Aorta (tissue), 4 donors: ENCODE results near the gene ZNF750. TPM values are rescaled to one million over a fixed set of nuclear protein-coding genes. Genes with fewer than 3 reads are reported as not detected.

ENCODE experiments used
- polyA plus RNA-seq, 2 donors: library from polyadenylated mRNA; stranded (reverse); fragments of 200-250 nt; gene quantifications; one replicate each; pipeline ENCODE4 v1.2.3, GENCODE V29; 2013
- total RNA-seq, 2 donors: library from RNA; stranded (reverse); fragmentation: NEBNext Ultra II Directional; extraction: Animal tissue kit (Norgen Biotek cat#: 25700); gene quantifications; one replicate each; pipeline ENCODE4 v1.2.1, GENCODE V29; 2021
- donor health status: healthy with polysubstance abuse.
- donor health status: Bipolar disorder and iron deficiency.
- donor health status: DM: no; HTN: no; CAD: no.
- donor health status: DM: yes; HTN: yes; CAD: no.

The ZNF750 gene
- total and polyA plus RNA-seq, 4 donors: 0.10 to 0.21 TPM; not detected in 2

Other genes starting within 250 kb of the ZNF750 start
- gene WDR45B, start 191.6 kb downstream of the ZNF750 start, total RNA-seq: 10 to 100 TPM; 60.4 to 75.4 TPM
- 10 to 100 TPM; 34.7 to 54.4 TPM for gene WDR45B, start 191.6 kb downstream of the ZNF750 start, polyA plus RNA-seq
- 10 to 100 TPM in 1 of 2 donors, 1 to 10 TPM in 1; 4.5 to 10.7 TPM for gene RAB40B, start 141.3 kb downstream of the ZNF750 start, total RNA-seq
- gene RAB40B, start 141.3 kb downstream of the ZNF750 start, polyA plus RNA-seq: 10 to 100 TPM; 11.6 to 19.5 TPM
- 10 to 100 TPM; 18.6 to 26.7 TPM for gene FN3KRP, start 123.3 kb downstream of the ZNF750 start, total RNA-seq
- 10 to 100 TPM; 25.3 to 35.2 TPM for gene FN3KRP, start 123.3 kb downstream of the ZNF750 start, polyA plus RNA-seq
- gene FN3K, start 104.4 kb downstream of the ZNF750 start, total RNA-seq: 10 to 100 TPM; 10.8 to 23.0 TPM
- gene FN3K, start 104.4 kb downstream of the ZNF750 start, polyA plus RNA-seq: 10 to 100 TPM; 14.0 to 20.9 TPM
- gene TBCD, start 88.0 kb downstream of the ZNF750 start, total RNA-seq: 100 to 1,000 TPM in 1 of 2 donors, 10 to 100 TPM in 1; 97.1 to 125 TPM
- gene TBCD, start 88.0 kb downstream of the ZNF750 start, polyA plus RNA-seq: 100 to 1,000 TPM in 1 of 2 donors, 10 to 100 TPM in 1; 20.0 to 182 TPM
- 100 to 1,000 TPM; 126 to 176 TPM for gene METRNL, start 239.6 kb upstream of the ZNF750 start, total RNA-seq
- 10 to 100 TPM; 35.3 to 81.5 TPM for gene METRNL, start 239.6 kb upstream of the ZNF750 start, polyA plus RNA-seq